H9 (cell line): ENCODE results near the gene SPDYE2B. TPM values are rescaled to one million over a fixed set of nuclear protein-coding genes. Genes with fewer than 3 reads are reported as not detected.
"Not testable (repeated sequence)": the region's sequence is repeated elsewhere in the genome, so short reads cannot be mapped to it uniquely, and the experiment has no call there.

Experiments
- DNase-seq: peaks from one replicate; pipeline ENCODE4 v3.0.0-alpha.2; 2017
- H2AFZ ChIP-seq: one replicate; pipeline ENCODE4 v1.6.1; 2013; ENCODE audit warnings: mild to moderate bottlenecking, low read length, control low read depth, moderate library complexity
- H2AK5ac ChIP-seq: 2 replicates; pipeline ENCODE4 v1.6.1; 2013; ENCODE audit warnings: low read length, control low read depth, mixed read lengths; ENCODE audit not compliant: insufficient read length
- H2BK120ac ChIP-seq: one replicate; pipeline ENCODE4 v1.6.1; 2013; ENCODE audit warnings: low read depth, mild to moderate bottlenecking, low read length, control low read depth, inconsistent platforms; ENCODE audit not compliant: poor library complexity, severe bottlenecking
- H2BK12ac ChIP-seq: 2 replicates; pipeline ENCODE4 v1.6.1; 2013; ENCODE audit warnings: low read length, control low read depth, mixed read lengths, low read depth; ENCODE audit not compliant: insufficient read length
- H2BK15ac ChIP-seq: 2 replicates; pipeline ENCODE4 v1.6.1; 2013; ENCODE audit warnings: low read depth, low read length, control low read depth
- H2BK20ac ChIP-seq: one replicate; pipeline ENCODE4 v1.6.1; 2013; ENCODE audit warnings: low read depth, mild to moderate bottlenecking, low read length, control low read depth, inconsistent platforms; ENCODE audit not compliant: poor library complexity, severe bottlenecking
- H2BK5ac ChIP-seq: 2 replicates; pipeline ENCODE4 v1.6.1; 2013; ENCODE audit warnings: low read length, control low read depth, mixed read lengths; ENCODE audit not compliant: insufficient read length
- H3K14ac ChIP-seq: 2 replicates; pipeline ENCODE4 v1.6.1; 2013; ENCODE audit warnings: low read length, control low read depth; ENCODE audit not compliant: insufficient read depth
- H3K18ac ChIP-seq: 2 replicates; pipeline ENCODE4 v1.6.1; 2013; ENCODE audit warnings: low read depth, mild to moderate bottlenecking, mixed read lengths, low read length, control low read depth; ENCODE audit not compliant: insufficient read length
- H3K23ac ChIP-seq: 2 replicates; pipeline ENCODE4 v1.6.1; 2013; ENCODE audit warnings: low read length, control low read depth, mixed read lengths, low read depth; ENCODE audit not compliant: insufficient read length
- H3K23me2 ChIP-seq: 2 replicates; pipeline ENCODE4 v1.6.1; 2013; ENCODE audit warnings: low read depth, mild to moderate bottlenecking, mixed read lengths, low read length, control low read depth; ENCODE audit not compliant: insufficient read length, poor library complexity, severe bottlenecking
- H3K27ac ChIP-seq: 2 replicates; pipeline ENCODE4 v1.5.1; 2013; ENCODE audit warnings: low read length, control low read depth, mixed read lengths, low read depth; ENCODE audit not compliant: insufficient read length
- H3K27me3 ChIP-seq: 2 replicates; pipeline ENCODE4 v1.6.1; 2013; ENCODE audit warnings: low read length, control low read depth, inconsistent platforms; ENCODE audit not compliant: insufficient read depth
- H3K4ac ChIP-seq: 2 replicates; pipeline ENCODE4 v1.6.1; 2013; ENCODE audit warnings: low read depth, mild to moderate bottlenecking, control low read depth, inconsistent platforms, low read length, moderate library complexity
- H3K4me1 ChIP-seq: 2 replicates; pipeline ENCODE4 v1.6.1; 2013; ENCODE audit warnings: low read length, control low read depth, inconsistent platforms; ENCODE audit not compliant: insufficient read depth
- H3K4me2 ChIP-seq: 2 replicates; pipeline ENCODE4 v1.6.1; 2013; ENCODE audit warnings: low read length, control low read depth, mixed read lengths; ENCODE audit not compliant: insufficient read length, insufficient read depth
- H3K56ac ChIP-seq: 2 replicates; pipeline ENCODE4 v1.6.1; 2013; ENCODE audit warnings: low read depth, mild to moderate bottlenecking, mixed read lengths, low read length, control low read depth; ENCODE audit not compliant: insufficient read length
- H3K79me1 ChIP-seq: 2 replicates; pipeline ENCODE4 v1.6.1; 2013; ENCODE audit warnings: low read depth, mild to moderate bottlenecking, moderate library complexity, low read length, control low read depth, inconsistent platforms; ENCODE audit not compliant: insufficient read depth, poor library complexity, severe bottlenecking
- H3K79me2 ChIP-seq: 2 replicates; pipeline ENCODE4 v1.6.1; 2013; ENCODE audit warnings: low read length, control low read depth, inconsistent platforms; ENCODE audit not compliant: insufficient read depth
- H3K9ac ChIP-seq: 2 replicates; pipeline ENCODE4 v1.6.1; 2013; ENCODE audit warnings: low read length, control low read depth, mixed read lengths; ENCODE audit not compliant: insufficient read length; ENCODE audit errors: extremely low read depth
- H3K9me3 ChIP-seq: one replicate; pipeline ENCODE4 v1.6.1; 2013; ENCODE audit warnings: low read depth, low read length, inconsistent platforms; ENCODE audit not compliant: control insufficient read depth
- H3T11ph ChIP-seq: one replicate; pipeline ENCODE4 v1.6.1; 2013; ENCODE audit warnings: mild to moderate bottlenecking, low read length, control low read depth, inconsistent platforms
- H4K20me1 ChIP-seq: one replicate; pipeline ENCODE4 v1.6.1; 2013; ENCODE audit not compliant: control insufficient read depth, insufficient read length, insufficient read depth
- H4K5ac ChIP-seq: 2 replicates; pipeline ENCODE4 v1.6.1; 2013; ENCODE audit warnings: low read depth, mild to moderate bottlenecking, mixed read lengths, low read length, control low read depth; ENCODE audit not compliant: insufficient read length
- H4K8ac ChIP-seq: replicated peaks from 2 replicates; pipeline ENCODE4 v1.6.1; 2013; ENCODE audit warnings: low read length, control low read depth, mixed read lengths, low read depth; ENCODE audit not compliant: insufficient read length
- H4K91ac ChIP-seq: 2 replicates; pipeline ENCODE4 v1.6.1; 2013; ENCODE audit warnings: low read depth, mild to moderate bottlenecking, moderate library complexity, mixed read lengths, low read length, control low read depth; ENCODE audit not compliant: insufficient read length
- H3K27ac Mint-ChIP-seq, 3 experiments: 2 replicates in 2 of 3; 3 replicates in 1 of 3; pipeline ENCODE4 v1.8.0; 2020 to 2021; ENCODE audit warnings: mixed read lengths in 3 of 3, mild to moderate bottlenecking in 1 of 3, moderate library complexity in 1 of 3
- H3K27me3 Mint-ChIP-seq: 2 replicates; pipeline ENCODE4 v1.8.0; 2021; ENCODE audit warnings: low read depth, mild to moderate bottlenecking, moderate library complexity, mixed read lengths
- H3K36me3 Mint-ChIP-seq, 3 experiments: 2 replicates in 2 of 3; 3 replicates in 1 of 3; pipeline ENCODE4 v1.8.0; 2020 to 2021; ENCODE audit warnings: low read depth in 3 of 3, mixed read lengths in 3 of 3; ENCODE audit not compliant: insufficient read depth in 1 of 3
- H3K4me1 Mint-ChIP-seq, 2 experiments: 2 replicates each; pipeline ENCODE4 v1.8.0; 2020; ENCODE audit warnings: mixed read lengths in 2 of 2
- H3K4me3 Mint-ChIP-seq, 2 experiments: 2 replicates in 1 of 2; 3 replicates in 1 of 2; pipeline ENCODE4 v1.8.0; 2020 to 2021; ENCODE audit warnings: mild to moderate bottlenecking in 2 of 2, mixed read lengths in 2 of 2, moderate library complexity in 1 of 2
- H3K9me3 Mint-ChIP-seq, 2 experiments: 2 replicates in 1 of 2; 3 replicates in 1 of 2; pipeline ENCODE4 v1.8.0; 2020; ENCODE audit warnings: mild to moderate bottlenecking in 2 of 2, mixed read lengths in 2 of 2, moderate library complexity in 1 of 2
- WGBS: extraction: QIAGEN DNeasy Blood & Tissue Kit; methylation state at CpG from one replicate; pipeline ENCODE4 v1.1.7; 2013; ENCODE audit warnings: missing lambda C conversion rate, low lambda C conversion rate, mixed read lengths; ENCODE audit not compliant: insufficient read length; ENCODE audit errors: extremely low coverage; 5-methylcytosine and 5-hydroxymethylcytosine counted together
- long read RNA-seq: library from polyadenylated mRNA; unstranded; transcript quantifications from one replicate; pipeline ENCODE4 v2.0.0, GENCODE V29; 2020
- total RNA-seq: library from RNA; stranded (reverse); gene quantifications from 2 replicates; pipeline ENCODE4 v1.2.1, GENCODE V29; 2021

The SPDYE2B gene, protein sequence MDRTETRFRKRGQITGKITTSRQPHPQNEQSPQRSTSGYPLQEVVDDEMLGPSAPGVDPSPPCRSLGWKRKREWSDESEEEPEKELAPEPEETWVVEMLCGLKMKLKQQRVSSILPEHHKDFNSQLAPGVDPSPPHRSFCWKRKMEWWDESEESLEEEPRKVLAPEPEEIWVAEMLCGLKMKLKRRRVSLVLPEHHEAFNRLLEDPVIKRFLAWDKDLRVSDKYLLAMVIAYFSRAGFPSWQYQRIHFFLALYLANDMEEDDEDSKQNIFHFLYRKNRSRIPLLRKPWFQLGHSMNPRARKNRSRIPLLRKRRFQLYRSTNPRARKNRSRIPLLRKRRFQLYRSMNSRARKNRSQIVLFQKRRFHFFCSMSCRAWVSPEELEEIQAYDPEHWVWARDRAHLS
- total RNA-seq, result not detected in 2 replicates
- long read RNA-seq, partial matches to known transcripts, result 0 of 13 reads
- long read RNA-seq, other reads (novel, unspliced or antisense), result 13 of 13 reads

DNA sequence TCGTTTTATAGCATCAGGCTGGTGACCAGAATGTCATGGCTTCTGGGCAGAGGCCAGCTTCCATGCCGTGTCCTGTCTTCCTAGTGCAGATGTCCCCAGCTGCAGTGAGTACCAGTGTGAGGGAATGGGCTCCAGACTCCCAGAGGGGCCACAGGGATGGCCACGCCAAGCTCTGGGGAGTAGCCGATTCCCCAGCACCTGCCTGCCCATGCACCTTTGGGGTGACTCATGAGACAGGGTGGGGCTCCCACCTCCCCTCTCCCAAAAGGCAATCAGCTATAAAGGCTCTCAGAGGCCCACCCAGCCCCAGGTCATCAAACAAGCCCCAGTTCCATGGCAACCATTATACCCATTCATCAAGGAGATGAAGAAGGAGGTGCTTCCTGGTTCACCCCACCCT is at the start of gene SPDYE2B:
TSS of gene SPDYE2B (plus strand) at position 396 of the 400 bp plus-strand sequence. CDS start 2,030 bp downstream, outside the sequence.
- H3K4me1 Mint-ChIP-seq, H2BK12ac ChIP-seq, H3K4me3 Mint-ChIP-seq, H3K27ac Mint-ChIP-seq, H3K18ac ChIP-seq, H3K27ac ChIP-seq, H2BK15ac ChIP-seq, H2AK5ac ChIP-seq, H2BK5ac ChIP-seq, H3K14ac ChIP-seq, H3K9ac ChIP-seq, H3K27me3 ChIP-seq, H3K36me3 Mint-ChIP-seq, H3K79me1 ChIP-seq, H4K5ac ChIP-seq, H3K23ac ChIP-seq, H3K4me2 ChIP-seq, H3K27me3 Mint-ChIP-seq, H3K23me2 ChIP-seq, H3T11ph ChIP-seq, H3K9me3 ChIP-seq, H3K4ac ChIP-seq, H4K91ac ChIP-seq, H4K8ac ChIP-seq, H3K56ac ChIP-seq, DNase-seq, H3K4me1 ChIP-seq, H3K9me3 Mint-ChIP-seq, H2BK120ac ChIP-seq, H2BK20ac ChIP-seq, H2AFZ ChIP-seq, H4K20me1 ChIP-seq, H3K79me2 ChIP-seq: not testable (repeated sequence)
- WGBS, result no CpG with 5 or more reads among the region's 4 CpGs

DNA sequence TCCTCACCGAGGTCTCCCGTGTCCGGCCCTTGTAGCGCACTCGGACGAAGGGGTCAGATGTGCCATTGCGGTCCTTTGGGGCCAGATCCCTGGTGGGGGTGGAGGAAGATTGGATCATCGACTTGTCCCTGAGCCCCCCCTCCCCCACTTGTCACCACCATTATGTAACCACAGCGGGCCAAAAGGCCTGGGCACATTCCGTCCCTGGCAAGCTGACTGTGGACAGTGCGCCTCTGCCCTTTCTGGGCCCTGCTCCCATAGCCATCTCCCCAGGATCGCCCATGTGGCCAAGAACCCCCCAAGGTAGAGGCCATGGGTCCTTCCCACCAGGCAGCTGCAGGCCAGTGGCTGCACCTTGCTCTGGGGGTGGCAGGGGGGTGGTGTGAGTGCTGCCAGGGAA is 47.8 kb upstream of the SPDYE2B start:
- H3K9me3 Mint-ChIP-seq, H4K5ac ChIP-seq, H3K27ac Mint-ChIP-seq, H3T11ph ChIP-seq, H3K36me3 Mint-ChIP-seq, H4K91ac ChIP-seq, H3K27me3 ChIP-seq, H3K9ac ChIP-seq, H3K27ac ChIP-seq, H2BK20ac ChIP-seq, H2BK15ac ChIP-seq, H4K8ac ChIP-seq, H4K20me1 ChIP-seq, H3K18ac ChIP-seq, H2BK5ac ChIP-seq, H3K79me2 ChIP-seq, H3K4me1 Mint-ChIP-seq, H3K27me3 Mint-ChIP-seq, H2BK12ac ChIP-seq, H3K4me2 ChIP-seq, H3K9me3 ChIP-seq, H2AFZ ChIP-seq, H3K23me2 ChIP-seq, H3K14ac ChIP-seq, H3K56ac ChIP-seq, H3K4ac ChIP-seq, H2AK5ac ChIP-seq, H3K4me3 Mint-ChIP-seq, H3K4me1 ChIP-seq, DNase-seq, H2BK120ac ChIP-seq, H3K23ac ChIP-seq, H3K79me1 ChIP-seq: not testable (repeated sequence)
- no CpG with 5 or more reads among the region's 12 CpGs for WGBS
